Transverse colon (tissue), 3 donors: ENCODE data around the gene EGF.

Experiments used
- CTCF ChIP-seq, 5 experiments: fragments of 200-600 bp in 3 of 5; fragments of 450-650 bp in 2 of 5; sonication (generic) in 3 of 5; IDR thresholded peaks; 1 replicate in 2 of 5; 2 replicates in 3 of 5; pipeline ENCODE4 v1.5.1; 2016 to 2017; ENCODE audit warnings: antibody characterized with exemption in 5 of 5, inconsistent platforms in 3 of 5, mild to moderate bottlenecking in 2 of 5, moderate library complexity in 1 of 5
- POLR2A ChIP-seq: fragments of 450-650 bp; IDR thresholded peaks from one replicate; pipeline ENCODE4 v1.6.1; 2016; ENCODE audit warnings: antibody characterized with exemption, mild to moderate bottlenecking, moderate library complexity

DNA sequence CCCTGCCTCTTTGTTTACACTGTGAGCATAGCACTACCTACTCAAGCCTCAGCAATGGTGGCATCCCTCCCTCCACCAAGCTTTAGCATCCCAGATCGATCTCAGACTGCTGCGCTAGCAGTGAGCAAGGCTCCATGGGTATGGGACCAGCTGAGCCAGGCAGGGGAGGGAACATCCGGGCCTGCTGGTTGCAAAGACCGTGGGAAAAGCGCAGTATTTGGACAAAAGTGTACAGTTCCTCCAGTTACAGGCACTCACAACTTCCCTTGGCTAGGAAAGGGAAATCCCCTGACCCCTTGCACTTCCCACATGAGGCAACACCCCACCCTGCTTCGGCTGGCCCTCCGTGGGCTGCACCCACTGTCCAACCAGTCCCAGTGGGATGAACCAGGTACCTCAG, 26.5 kb downstream of the EGF start:
- TF ChIP-seq CTCF (IDR thresholded peaks at IDR 0.05) (no peak), POLR2A (no peak)
